ACHN (cell line): ENCODE results near the gene SPINT2.
"Not testable (repeated sequence)": the region's sequence is repeated elsewhere in the genome, so short reads cannot be mapped to it uniquely, and the experiment has no call there.

Experiments used
- DNase-seq: peaks from one replicate; pipeline ENCODE4 v3.0.0-alpha.2; 2015
- in situ Hi-C: cut with HindIII; loops from 2 replicates; pipeline ENCODE4 v1.10.0; 2017; ENCODE audit warnings: low sequenced_read_pairs, low pct_ligation_motif_present, low pct_unique_long_range_greater_than_20kb

Gene SPINT2

DNA sequence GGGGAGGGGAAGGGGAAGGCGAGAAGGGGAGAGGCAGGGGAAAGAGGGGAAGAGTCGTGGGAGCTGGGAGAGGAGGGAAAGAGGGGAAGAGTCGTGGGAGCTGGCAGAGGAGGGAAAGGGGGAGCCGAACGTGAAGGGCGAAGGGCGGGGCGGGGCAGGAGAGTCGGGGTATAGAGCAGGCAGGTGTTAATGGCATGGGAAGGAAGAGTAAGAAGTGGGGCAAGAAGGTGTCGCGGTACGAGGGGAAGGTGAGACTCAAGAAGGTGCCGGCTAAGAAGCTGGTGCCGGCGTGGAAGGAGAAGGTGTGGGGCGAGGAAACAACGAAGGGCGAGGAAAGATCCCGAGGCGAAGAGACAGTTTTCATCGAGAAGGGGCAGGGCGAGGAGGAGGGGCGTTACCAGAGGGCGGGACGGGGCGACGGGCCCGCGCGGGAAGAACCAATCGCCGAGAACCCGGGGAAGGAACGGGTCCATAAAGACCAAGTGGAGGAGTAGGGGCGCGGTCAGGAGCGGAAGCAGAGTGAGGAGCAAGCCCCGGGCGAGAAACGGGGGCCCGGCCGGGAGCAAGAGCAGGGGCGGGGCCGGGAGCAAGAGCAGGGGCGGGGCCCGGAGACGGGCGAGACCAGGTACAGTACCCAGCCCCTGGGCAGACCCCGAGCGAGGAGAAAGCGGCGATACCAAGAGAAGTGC lies 71.7 kb downstream of the SPINT2 start:
- in situ Hi-C loops, result no loop called here
- DNase-seq, result peak; percentile 95

DNA sequence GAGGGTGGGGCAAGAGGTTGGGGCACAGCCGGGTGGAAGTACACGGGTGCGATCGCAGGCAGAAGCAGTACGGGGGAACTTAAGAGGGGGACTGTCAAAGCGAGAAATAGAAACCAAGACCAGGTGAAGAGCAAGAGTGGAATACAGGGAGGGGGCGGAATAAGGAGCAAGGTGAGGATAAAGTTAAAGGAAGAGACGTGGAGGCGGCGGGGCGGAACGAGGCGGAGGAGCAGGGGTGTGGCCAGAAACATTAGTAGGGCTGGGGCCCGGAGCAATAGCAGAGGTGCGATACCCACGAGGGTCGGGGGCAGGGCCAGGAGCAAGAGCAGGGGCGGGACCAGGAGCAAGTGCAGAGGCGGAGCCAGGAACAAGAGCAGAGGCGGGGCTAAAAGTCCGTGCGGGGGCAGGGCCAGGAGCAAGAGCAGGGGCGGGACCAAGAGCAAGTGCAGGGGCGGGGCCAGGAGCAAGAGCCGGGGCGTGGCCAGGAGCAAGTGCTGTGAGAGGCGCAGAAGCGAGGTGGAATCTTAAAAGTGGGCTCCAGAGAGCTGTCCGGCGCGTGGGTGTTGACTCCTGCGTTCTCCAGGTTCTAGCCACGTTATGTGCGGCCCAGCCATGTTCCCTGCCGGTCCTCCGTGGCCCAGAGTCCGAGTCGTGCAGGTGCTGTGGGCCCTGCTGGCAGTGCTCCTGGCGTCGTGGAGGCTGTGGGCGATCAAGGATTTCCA lies 72.4 kb downstream of the SPINT2 start:
- in situ Hi-C loops, result no loop called here
- DNase-seq, result peak; percentile 92

DNA sequence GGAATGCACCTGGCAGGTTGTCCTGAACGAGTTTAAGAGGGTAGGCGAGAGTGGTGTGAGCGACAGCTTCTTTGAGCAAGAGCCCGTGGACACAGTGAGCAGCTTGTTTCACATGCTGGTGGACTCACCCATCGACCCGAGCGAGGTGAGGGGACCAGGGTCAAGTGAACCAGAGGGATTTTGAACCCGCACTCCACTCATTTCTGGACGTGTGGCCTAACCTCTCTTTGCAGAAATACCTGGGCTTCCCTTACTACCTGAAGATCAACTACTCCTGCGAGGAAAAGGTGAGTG lies 72.9 kb downstream of the SPINT2 start:
- no peak for DNase-seq
- in situ Hi-C loops, result no loop called here

DNA sequence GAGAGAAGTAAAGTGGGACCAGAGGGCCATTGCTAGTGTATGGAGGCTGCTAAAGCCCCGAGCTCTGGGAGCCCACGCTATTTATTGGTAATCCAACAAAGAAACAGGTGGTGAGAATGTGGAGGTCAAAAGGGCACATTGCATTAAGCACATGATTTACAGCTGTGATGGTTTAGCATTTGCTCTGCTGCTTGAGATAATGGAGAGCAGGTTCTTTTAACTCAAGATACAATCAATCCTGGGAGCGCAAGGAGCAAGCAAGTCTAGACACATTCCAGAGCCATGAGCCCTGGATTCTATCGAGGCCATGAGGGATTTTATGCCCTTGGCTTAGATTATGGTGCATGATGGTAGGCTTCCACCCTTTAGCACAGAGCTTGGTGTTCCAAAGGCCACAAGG lies 74.6 kb downstream of the SPINT2 start:
- in situ Hi-C loops, DNase-seq: not testable (repeated sequence)

DNA sequence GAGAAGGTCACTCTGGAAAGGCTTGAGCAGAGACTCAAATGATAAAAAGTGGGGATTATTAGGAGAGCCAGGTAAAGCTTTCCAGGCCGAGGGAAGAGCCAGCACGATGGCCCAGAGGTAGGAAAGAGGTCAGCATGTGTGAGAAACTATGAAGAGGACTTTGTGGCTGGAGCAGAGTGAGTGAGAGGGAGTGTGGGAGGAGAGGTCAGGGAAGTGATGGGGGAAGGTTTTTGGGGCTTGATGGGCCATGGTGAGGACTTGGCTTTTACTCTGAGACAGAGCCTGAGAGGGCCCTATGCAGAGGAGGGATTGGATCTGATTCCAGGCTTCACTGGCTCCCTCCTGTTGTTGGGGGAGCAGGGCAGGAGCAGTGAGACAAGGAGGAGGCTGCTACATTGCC lies 76.6 kb downstream of the SPINT2 start:
- in situ Hi-C loops, result no loop called here
- no peak for DNase-seq
